Neutrophil (primary cell): ENCODE data around the gene PAQR7.

Experiments
- H3K27ac ChIP-seq: fragments of 200-600 bp; sonication (generic); 2 replicates; pipeline ENCODE4 v1.5.1; 2016; ENCODE audit warnings: mild to moderate bottlenecking, moderate library complexity
- H3K27me3 ChIP-seq: fragments of 200-600 bp; sonication (generic); 2 replicates; pipeline ENCODE4 v1.6.0; 2016; ENCODE audit warnings: mild to moderate bottlenecking
- H3K36me3 ChIP-seq: fragments of 200-600 bp; sonication (generic); 2 replicates; pipeline ENCODE4 v1.5.1; 2017
- H3K4me1 ChIP-seq, 2 experiments: fragments of 200-600 bp in 1 of 2; sonication (generic) in 1 of 2; 1 replicate in 1 of 2; 2 replicates in 1 of 2; pipeline versions ENCODE4 v1.5.1 to v1.6.1; 2013 to 2016; ENCODE audit warnings: low read depth in 1 of 2, low read length in 1 of 2, mild to moderate bottlenecking in 1 of 2, moderate library complexity in 1 of 2; ENCODE audit not compliant: control insufficient read depth in 1 of 2, insufficient read depth in 1 of 2
- H3K4me3 ChIP-seq, 2 experiments: fragments of 200-600 bp in 1 of 2; sonication (generic) in 1 of 2; 1 replicate in 1 of 2; 2 replicates in 1 of 2; pipeline ENCODE4 v1.5.1; 2013 to 2016; ENCODE audit warnings: low read depth in 1 of 2, low read length in 1 of 2, mild to moderate bottlenecking in 1 of 2, moderate library complexity in 1 of 2
- H3K9me3 ChIP-seq: fragments of 200-600 bp; sonication (generic); 2 replicates; pipeline ENCODE4 v1.5.1; 2016
- CTCF ChIP-seq: fragments of 200-600 bp; sonication (generic); IDR thresholded peaks from 2 replicates; pipeline ENCODE4 v1.5.1; 2016; ENCODE audit warnings: antibody characterized with exemption

The PAQR7 gene

GRCh38 chr1:25821630-25822091 lies 53.8 kb downstream of the PAQR7 start:
- H3K4me1 ChIP-seq, result peaks cover 22 to 24% of the 10 kb centered on the region in 2 experiments
- peak overlapping the region; percentile 86 for H3K27ac ChIP-seq
- no peaks in the 10 kb centered on the region for H3K9me3 ChIP-seq
- H3K36me3 ChIP-seq, result peaks cover 23% of the 10 kb centered on the region
- TF ChIP-seq CTCF, result no peak
- H3K4me3 ChIP-seq, result peak overlapping the region in 1 of 2 experiments; percentile 88
- no peaks in the 10 kb centered on the region for H3K27me3 ChIP-seq

- Histone ChIP-seq H3K9me3 (no peaks in the 10 kb centered on the region), H3K36me3 (peaks cover 18% of the 10 kb centered on the region), H3K4me3 (peak overlapping the region; percentile 88 to 89), H3K27me3 (no peaks in the 10 kb centered on the region), H3K4me1 (peaks cover 22 to 24% of the 10 kb centered on the region in 2 experiments), H3K27ac (peak overlapping the region; percentile 86)
- TF ChIP-seq CTCF, result no peak
Measured at GRCh38 chr1:25821112-25821476, 54.4 kb downstream of the PAQR7 start.

DNA sequence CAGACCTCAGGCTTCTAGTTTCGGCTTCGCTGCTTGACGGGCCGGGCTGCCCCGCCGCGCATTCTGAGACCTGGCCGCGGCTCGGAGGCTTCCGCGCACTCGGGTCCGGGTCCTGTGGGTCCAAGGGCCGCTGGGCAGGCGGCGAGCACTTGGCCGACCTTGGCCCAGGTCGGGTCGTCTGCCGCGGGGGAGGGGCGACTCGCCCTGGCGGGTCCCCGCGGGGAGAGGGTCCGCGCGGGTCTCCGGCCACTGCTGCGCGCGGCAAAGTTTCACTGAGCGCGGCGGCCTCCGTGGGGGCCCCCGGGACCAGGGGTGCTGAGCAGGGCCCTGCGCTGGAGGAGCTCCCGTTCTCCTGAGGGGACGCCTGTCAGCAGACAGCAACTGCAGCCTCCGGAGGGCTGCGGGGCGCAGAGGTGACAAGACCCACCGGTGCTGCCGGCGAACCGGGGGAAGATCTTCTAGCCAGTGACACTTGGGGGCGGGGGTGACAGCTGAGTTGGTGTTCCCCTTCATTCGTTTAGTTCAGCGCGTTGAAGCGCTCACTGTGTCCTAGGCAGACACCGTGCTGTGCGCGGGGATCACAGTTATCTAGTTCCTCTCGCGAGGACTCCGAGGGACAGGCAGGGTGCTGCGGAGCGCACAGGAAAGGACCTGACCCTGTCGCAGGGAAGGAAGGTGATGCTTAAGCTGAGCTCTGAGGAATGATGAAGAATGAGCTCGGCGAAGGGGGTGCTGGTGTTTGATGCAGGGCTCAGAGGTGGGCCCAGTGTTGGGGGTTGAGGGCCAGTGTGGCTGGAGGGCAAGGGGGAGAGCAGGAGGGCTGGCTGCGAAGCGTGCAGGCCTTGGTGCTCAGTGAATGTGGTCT lies 55.0 kb downstream of the PAQR7 start:
- Histone ChIP-seq H3K27ac (peak overlapping the region; percentile 86), H3K27me3 (no peaks in the 10 kb centered on the region), H3K4me1 (peaks cover 22 to 24% of the 10 kb centered on the region in 2 experiments), H3K9me3 (no peaks in the 10 kb centered on the region), H3K4me3 (peak overlapping the region; percentile 88 to 89), H3K36me3 (peaks cover 16% of the 10 kb centered on the region)
- TF ChIP-seq CTCF, result no peak

- Histone ChIP-seq H3K4me1 (peaks cover 22 to 24% of the 10 kb centered on the region in 2 experiments), H3K27ac (peak within 1 kb of the TSS; percentile 86), H3K36me3 (peaks cover 15% of the 10 kb centered on the region), H3K27me3 (no peaks in the 10 kb centered on the region), H3K4me3 (peak within 1 kb of the TSS; percentile 88 to 89), H3K9me3 (no peaks in the 10 kb centered on the region)
- TF ChIP-seq CTCF, result peak; percentile 23
Measured at GRCh38 chr1:25819491-25820246, 55.8 kb downstream of the PAQR7 start, which contains the start of gene MTFR1L. TSS of gene MTFR1L (plus strand) at chr1:25819954. CDS start at chr1:25823105, 3,151 bp downstream.

DNA sequence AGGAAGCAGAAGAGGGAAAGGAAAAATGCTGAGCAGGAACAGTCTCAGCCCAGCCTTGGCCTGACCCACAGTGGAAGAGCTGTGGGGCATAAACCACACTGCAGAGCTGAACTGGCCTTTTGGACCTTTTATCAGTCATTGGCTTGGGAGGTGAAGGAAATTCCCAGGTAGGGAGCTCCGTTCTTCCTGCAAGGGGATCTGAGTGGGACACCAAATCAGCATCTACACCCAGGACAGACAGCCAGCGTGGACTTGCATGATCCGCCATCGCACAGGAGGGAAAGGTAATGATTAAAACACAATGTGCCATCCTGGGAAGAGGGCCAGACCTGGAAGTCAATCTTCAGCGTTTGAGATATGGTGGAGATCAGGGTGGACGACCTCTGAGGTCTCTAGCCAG lies 56.9 kb downstream of the PAQR7 start:
- no peak for TF ChIP-seq CTCF
- no peak overlapping the region for H3K4me3 ChIP-seq
- H3K36me3 ChIP-seq, result peaks cover 17% of the 10 kb centered on the region
- H3K9me3 ChIP-seq, result no peaks in the 10 kb centered on the region
- H3K27ac ChIP-seq, result no peak overlapping the region
- peaks cover 22 to 24% of the 10 kb centered on the region in 2 experiments for H3K4me1 ChIP-seq
- H3K27me3 ChIP-seq, result no peaks in the 10 kb centered on the region
